GM19467 (cell line): ENCODE results near the gene CRYBB1.

Experiments
- ATAC-seq: cut with Tn5 transposase; IDR thresholded peaks from one replicate; pipeline ENCODE4 v1.9.1; 2021; ENCODE audit warnings: mild to moderate bottlenecking, moderate library complexity; ENCODE audit not compliant: unreplicated experiment

The CRYBB1 gene

DNA sequence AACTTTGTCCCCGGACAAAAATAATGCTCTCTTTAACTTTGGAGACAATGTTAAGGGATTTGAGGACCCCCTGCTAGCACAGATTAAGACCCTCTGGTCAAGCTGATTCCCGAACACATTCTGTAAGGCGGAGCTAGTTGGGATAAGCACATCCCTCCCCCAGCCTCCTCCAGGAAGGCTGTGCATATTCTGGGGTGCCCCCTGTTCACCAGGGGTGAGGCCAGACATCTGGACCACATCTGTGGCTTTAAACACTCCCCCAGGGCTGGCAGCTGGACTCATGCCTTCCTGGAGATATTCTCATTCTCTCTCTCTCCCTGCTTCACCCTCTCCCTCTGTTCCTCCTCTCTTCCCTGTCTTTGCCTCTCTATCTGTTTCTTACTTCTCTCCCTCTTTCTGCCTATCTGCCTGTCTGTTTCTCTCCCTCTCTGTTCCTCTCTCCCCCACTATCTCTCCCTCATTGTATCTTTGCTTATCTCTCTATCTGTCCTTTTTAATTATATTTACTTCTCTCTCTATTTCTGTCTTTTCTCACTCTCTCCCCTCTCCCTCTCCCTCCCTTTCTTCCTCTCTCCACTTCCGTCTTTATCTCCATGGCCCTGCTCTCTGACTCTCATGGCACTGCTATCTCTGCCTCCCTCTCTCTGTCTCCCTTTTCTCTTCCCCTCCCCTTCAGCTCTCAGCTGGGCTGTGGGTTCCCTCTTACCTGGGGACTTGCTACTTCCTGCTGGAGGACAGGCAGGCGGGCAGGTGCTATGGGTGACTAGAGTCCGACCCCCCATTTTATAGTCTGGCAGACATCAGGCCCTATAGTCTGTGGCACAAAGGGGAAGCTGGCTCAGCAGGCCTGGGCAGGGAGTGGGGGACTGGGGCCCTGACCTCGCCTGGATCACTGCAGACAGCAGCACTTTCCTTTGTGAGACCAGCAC is at the start of gene CRYBB1:
Gene CRYBB1 (minus strand): TSS at position 757 of the 929 bp plus-strand sequence. CDS start 1,708 bp downstream, outside the sequence.
- no peak for ATAC-seq

DNA sequence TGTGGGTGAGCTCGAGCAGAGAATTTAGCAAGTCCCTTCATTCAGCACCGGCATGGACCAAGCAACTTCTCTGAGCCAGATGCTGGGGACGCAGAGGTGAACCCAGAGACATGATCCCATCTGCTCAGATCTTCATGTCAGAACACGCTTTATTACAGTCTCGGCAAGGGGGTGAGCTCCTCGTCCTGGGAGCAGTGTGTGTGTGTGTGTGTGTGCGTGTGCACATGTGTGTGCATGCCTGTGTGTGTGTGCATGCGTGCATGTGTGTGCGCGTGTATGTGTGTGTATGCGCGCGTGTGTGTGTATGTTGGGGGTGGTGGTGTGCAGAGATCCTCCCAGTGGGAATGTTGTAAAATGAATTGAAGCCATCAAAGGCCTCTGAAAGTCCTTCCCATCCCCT is 49.3 kb upstream of the CRYBB1 start:
- ATAC-seq: no peak

DNA sequence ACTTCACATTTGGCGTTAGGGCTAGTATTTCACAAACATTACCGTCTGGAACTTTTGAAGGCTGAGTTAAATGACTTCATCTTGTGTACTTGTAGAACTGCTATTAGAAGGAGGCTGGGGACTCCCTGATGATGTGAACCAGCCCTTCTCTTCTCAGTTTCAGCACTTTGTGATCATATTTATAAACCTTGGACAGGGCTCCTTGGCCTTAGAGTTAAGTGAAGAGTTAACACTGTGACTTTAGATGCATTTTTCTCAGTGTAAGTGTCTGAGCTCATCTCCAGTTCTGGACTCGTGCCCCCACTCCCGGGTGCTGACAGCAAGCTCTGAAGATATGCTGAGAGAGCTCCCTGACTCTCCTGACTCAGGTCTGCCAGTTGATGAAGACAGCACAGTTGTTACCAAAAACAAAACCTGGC is 48.0 kb upstream of the CRYBB1 start:
- ATAC-seq: no peak

DNA sequence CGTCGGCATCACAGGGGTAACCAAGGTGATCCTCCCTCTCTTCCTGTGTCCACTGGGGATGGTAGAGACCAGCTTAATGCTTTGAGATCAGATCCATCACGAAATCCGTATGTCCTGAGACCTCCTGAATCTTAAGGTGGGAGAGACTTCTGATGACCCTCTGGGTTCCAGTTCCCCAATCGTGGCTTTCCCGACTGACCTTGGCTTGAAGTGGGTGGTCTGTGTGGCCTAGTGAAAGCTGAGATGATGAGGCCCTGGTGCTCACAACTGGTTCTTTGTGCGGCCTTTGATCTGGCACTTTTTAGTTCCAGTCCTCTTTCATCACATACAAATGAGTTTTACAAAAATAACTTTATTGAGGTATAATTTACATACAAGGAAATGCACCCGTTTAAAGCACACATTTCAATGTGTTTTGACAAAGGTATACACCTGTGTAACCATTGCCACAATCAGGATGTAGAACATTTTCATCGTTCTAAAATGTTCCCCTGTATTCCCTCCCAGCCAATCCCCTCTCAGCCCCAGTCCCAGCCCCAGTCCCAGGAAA is 45.6 kb upstream of the CRYBB1 start:
- no peak for ATAC-seq

DNA sequence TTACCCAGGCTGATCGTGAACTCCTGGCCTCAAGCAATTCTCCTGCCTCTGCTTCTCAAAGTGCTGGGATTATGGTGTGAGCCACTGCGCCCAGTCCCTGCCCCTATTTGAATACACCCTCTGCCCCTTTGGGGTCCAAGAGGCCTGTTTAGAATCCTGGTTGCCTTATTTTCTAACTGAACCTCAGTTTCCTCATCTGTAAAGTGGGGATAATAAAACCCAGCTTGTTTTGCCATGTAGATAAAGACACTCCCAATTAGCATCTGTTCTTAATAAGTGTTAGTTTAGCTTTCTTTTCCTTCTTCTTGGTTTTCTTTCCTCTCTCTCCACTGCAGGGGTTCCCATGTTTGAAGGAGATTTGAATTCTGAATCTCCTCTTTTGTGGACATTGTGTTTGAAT is 44.3 kb upstream of the CRYBB1 start:
- no peak for ATAC-seq

DNA sequence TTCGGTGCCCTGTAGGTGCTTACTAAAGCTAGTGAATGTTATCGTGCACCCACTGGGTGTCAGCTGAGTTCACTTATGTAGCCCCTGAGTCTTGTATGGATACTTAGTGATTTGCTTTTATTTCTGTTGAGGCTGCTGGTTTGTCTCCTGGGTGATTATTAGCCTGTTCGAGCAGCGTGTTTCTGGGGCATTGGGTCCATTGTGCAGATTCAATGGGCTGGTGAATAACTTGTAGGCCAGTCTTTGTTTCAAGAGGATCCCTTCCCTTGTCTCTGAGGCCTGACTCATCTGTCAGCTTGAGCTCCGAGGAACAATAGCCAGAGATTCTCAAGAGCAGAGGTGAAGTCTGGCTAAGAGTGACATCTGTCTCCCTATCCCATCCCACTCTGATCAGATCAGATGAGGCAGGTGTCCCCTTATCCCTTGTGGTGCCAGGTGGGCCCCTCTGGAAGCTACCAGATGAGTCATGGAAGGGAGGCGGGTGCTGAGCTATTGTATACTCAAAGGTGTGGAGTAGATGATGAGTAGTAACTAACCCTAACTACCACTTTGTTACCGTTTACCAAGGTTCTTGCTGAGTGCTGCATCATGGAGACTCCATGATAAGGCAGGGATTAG is 43.2 kb upstream of the CRYBB1 start:
- ATAC-seq: no peak

DNA sequence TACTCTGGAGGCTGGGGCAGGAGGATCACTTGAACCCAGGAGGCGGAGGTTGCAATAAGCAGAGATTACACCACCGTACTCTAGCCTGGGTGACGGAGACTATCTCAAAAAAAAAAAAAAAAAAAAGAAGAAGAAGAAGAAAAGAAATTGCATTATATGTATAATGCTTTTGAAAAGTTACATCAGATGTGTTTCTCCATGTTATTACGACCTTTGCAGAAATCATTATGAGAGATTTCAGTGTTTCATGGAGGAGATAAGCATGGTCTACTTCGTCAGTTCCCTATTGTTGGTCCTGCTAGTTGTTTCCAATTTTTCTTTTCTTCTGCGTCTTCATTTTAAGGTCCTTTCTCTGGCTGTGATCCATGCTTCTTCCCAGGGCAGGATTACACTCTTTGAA is 42.5 kb upstream of the CRYBB1 start:
- no peak for ATAC-seq

DNA sequence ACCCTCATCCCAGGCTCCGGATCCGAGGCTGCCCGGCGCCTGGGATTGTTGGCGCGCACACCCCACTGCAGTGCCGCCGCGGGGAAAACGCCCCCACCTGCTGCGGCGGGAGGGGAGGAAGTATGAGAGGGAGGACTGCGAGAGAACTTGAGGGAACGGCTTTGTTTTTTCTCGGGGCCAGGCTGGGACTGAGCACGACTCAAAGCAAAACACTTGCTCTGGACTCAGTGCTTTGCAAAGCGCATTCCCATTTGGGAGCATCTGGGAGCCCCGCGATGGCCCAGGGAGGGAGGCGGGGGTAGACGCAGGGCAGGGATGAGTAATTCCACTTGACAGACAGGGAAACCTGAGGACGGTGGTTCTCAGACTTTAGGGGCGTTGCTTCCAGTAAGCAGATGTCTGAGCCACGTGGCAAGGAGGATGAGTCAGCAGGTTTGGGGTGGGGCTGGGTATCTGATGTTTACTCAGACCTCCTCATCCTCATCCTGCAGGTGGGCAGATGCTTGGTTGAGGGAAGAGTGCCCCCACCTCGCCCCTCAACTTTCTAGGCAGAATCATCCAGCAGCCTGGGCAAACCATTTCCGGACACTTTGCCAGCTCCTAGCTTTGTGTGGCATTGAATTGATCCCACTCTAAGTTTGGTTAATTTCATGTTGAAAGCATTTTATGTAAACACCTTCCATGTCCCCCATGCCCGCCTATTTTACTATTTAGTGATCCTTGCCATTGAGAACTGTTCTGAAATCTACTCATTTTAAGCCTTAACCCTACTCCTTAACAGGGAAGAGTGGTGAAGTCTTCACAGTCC is 41.0 kb upstream of the CRYBB1 start:
- no peak for ATAC-seq

DNA sequence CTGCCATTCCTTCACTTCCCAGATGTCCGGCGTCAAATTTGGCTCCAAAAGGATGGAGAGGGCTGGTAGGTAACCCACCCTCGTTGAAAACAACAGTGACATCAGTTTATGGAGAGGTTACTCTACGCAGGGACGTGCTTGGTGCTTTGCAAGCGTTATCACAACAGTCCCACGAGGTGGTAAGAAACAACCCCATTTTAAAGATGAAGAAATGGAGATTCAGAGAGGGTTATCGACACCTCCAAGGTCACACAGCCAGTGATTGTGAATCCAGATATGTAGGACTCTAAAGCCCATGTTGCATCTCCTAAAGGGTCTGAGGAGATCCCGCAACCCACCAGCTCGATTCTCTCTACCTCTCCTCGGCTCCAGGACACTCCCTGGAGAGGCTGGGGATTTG is 40.3 kb upstream of the CRYBB1 start:
- ATAC-seq: no peak

DNA sequence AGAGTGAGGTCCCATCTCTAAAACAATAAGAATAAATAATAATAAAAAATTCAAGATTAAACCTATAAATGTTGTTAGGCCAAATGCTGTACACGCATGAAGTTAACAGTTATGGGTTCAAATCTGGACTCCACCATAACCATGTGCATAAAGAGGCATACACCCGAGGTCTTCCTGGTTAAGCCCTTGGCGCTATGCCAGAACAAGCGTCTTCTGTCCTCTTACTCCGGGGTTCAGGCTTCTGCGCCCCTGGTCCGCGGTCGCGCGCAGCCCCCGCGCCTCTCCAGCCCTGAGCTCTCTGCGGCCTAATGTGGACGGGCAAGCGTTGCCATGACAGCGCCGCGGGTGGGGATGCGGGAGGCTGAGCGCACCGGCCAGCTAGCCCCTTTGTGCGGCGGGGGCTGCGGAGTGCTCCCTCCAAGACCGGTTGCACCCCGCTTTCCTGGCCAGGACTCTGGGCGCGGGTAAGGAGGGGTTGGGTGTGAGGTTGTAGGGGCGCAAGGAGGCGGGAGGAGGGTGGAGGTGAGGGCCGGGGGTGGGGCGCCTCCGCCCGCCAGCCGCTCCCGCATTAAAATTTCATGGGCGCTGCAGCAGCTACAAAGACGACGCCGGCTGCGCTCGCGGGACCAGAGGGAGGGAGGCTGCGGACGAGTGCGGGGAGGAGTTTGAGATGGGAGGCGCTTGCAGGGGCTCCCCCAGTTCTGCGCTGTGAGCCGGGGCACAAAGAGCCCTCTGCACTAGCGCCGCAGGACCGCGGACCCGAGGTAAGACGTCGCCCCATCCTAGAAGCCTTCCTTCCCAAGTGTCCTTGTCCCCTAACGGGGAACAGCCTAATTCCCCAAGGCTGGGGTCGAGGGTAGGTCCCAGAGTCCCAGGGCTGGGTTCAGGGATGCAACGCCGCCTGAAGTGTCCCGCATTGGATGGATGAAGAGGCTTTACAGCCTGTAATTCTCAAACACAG is 39.3 kb upstream of the CRYBB1 start, which contains the start of gene MIAT:
Gene MIAT (plus strand): TSS at position 698 of the 961 bp plus-strand sequence.
- ATAC-seq: no peak

DNA sequence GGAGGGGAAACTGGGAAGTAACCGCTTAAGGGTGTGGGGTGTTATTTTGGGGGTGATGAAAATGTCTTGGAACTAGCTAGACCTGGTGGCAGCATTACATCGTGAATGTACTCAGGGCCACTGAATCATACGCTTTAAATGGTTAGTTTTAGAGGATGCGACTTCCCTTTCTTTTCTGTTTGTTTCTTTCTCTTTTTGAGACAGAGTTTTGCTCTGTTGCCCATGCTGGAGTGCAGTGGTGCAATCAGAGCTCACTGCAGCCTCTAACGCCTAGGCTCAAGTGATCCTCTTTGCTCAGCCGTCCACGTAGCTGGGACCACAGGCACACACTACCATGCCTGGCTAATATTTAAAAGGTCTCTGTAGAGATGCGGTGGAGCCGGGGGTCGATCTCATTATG is 34.0 kb upstream of the CRYBB1 start:
- no peak for ATAC-seq

DNA sequence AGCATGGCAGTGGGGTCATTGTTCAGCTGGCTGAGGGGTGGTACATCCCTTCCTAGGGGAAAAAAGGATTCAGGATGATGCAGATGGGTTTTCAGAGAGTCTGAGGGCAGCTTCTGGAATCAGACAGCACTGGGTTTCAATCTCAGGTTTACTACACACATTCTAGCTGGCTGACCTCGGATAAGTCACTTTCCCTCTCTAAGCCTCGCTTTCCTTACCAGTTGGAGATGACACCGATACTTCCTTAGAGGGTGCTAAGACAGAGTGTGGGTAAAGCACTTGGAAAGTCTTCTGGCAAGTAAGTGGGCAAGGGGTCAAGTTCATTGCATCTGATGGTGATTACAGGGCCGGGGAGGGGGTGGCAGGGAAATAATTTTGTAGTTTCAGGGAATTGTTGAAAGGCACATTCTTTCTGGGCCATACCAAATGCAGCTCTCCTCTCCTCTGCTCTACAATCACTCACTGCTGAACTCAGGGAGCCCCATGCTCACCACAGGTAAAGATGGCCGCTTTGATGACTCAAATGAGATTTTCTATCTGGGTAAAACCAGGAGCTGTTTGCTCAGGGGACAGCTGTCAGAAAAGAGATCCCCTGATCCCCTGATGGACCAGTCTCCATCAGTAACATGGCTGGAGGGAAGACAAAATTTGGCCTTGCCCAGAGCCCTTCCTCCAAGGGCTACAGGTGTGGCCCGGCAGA is 33.0 kb upstream of the CRYBB1 start:
- ATAC-seq: no peak

DNA sequence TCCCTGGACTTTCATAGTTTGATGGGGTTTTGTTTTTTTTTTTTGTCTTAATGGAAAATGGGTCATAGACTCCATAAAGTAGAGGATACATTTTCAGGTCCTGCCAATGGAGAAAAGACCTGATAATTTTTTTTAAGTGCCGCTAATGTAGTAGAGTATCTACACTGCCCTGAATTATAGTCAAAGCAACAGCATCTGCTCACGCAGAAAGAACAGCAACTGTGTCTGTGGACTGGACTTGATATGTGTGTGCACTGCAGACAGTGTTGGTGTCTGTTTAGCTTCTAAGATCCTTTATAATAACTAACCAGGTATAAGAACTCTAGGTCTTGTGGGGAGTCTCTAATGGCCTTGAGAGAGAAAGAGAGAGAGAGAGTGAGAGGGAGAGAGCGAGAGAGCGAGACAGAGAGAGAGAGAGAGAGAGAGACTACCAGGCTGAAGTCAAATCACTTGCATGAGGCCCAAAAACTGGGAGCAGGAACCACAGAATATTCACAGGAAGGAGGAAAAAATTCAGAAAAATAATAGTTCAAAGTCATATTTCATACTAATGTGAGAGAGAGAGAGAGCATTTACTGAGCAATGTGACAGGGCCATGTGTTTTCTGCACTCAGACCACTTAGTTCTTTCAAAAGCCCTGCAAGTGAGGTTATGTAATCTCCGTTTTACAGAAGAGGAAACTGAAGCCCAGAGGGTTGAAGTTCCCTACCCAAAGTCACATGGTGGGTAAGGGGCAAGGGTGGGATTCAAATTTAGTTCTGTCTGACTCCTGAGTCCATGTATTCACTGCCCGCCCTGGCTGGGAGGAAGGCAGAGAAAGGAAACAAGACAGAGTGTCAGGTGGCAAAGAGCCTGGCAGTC is 30.9 kb upstream of the CRYBB1 start:
- no peak for ATAC-seq

DNA sequence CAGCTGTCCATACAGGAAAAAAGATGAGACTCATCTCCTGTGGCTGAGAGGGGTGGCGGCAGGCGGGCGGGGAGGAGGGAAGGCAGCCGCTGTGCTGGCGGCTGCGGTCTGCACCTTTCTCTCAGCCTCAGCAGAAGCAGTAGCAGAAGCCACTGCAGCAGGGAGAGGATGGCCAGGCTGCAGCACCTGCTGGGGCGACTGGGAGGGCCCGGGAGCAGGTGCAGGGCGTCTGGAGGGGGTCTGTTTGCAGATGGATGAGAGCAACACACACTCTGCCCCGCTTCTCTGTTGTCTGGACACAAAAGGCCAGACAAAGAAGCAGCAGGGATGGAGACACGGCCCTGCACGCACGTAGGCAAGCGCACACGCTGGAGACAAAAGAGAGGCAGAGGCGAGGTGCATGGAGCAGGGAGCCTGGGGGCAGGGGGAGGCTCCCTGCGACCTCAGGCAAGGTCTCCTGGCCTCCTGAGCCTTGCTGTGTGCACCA is 30.2 kb upstream of the CRYBB1 start:
- no peak for ATAC-seq

DNA sequence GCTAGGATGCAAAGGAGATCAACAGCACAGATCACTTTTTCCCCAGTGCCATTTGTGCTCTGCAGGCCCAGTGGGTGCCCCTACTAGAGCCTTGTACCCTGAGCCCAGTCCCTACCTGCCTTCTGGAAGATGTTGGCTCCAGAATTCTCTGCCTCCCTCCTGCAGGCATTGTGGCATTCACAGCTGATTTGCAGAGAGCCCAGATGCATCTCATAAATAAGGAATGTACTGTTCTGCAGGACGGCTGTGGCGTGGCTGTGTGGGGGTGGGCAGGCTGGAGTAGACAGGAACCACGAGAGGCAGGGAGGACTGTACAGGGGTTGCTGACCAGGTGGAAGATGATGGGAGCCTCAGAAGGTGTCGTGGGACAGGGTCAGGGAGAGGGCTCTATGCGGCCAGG is 28.3 kb upstream of the CRYBB1 start:
- no peak for ATAC-seq

DNA sequence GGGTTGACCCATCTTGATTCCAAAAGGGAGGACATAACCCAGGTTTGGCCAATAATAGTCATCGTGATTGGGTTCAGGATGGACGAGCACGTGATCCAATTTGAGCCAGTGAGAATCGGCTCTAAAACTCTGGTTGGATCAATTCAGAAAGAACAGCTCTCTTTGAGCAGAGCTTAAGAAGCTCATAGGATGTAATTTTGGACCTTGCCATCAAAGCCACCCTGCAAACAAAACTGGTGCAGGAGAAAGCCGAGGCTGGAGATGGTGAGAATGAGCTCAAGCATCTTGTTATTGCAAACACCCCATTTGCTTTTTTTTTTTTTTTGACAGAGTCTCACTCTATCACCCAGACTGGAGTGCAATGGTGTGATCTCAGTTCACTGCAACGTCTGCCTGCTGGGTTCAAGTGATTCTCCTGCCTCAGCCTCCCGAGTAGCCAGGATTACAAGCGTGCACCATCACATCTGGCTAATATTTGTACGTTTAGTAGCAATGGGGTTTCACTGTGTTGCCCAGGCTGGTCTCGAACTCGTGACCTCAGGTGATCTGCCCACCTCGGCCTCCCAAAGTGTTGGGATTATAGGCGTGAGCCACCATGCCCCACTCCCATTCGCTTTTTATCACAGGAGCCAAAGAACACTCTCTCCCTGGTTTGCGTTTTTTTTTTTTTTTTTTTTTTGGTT is 25.7 kb upstream of the CRYBB1 start:
- no peak for ATAC-seq
